Measurements from ENCODE around the gene LMLN.

Gene LMLN

GRCh38 chr3:198018416-198018815 is 58.4 kb downstream of the LMLN start:
- TF ChIP-seq, protein P1, sequence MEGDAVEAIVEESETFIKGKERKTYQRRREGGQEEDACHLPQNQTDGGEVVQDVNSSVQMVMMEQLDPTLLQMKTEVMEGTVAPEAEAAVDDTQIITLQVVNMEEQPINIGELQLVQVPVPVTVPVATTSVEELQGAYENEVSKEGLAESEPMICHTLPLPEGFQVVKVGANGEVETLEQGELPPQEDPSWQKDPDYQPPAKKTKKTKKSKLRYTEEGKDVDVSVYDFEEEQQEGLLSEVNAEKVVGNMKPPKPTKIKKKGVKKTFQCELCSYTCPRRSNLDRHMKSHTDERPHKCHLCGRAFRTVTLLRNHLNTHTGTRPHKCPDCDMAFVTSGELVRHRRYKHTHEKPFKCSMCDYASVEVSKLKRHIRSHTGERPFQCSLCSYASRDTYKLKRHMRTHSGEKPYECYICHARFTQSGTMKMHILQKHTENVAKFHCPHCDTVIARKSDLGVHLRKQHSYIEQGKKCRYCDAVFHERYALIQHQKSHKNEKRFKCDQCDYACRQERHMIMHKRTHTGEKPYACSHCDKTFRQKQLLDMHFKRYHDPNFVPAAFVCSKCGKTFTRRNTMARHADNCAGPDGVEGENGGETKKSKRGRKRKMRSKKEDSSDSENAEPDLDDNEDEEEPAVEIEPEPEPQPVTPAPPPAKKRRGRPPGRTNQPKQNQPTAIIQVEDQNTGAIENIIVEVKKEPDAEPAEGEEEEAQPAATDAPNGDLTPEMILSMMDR (conservative IDR thresholded peaks at IDR 0.05; ENCODE audit: low read depth, low read length): no peak
- DNase-seq (ENCODE audit: low read depth): no peak
- no peak overlapping the region for H3K4me3 ChIP-seq (ENCODE audit: low read depth, low read length)

- H3K4me3 ChIP-seq (ENCODE audit: low read depth, low read length): no peak overlapping the region
- TF ChIP-seq, protein P1 (conservative IDR thresholded peaks at IDR 0.05; ENCODE audit: low read depth, low read length): no peak
- no peak for DNase-seq (ENCODE audit: low read depth)
Measured at GRCh38 chr3:198019115-198019514, 59.1 kb downstream of the LMLN start.

- DNase-seq (ENCODE audit: low read depth): no peak
- H3K4me3 ChIP-seq (ENCODE audit: low read depth, low read length): no peak overlapping the region
- TF ChIP-seq, protein P1 (conservative IDR thresholded peaks at IDR 0.05; ENCODE audit: low read depth, low read length): no peak
Measured at GRCh38 chr3:198021320-198021719, 61.3 kb downstream of the LMLN start.

- TF ChIP-seq, protein P1 (conservative IDR thresholded peaks at IDR 0.05; ENCODE audit: low read depth, low read length): no peak
- H3K4me3 ChIP-seq (ENCODE audit: low read depth, low read length): no peak overlapping the region
Measured at GRCh38 chr3:198022604-198023003, 62.6 kb downstream of the LMLN start.

GRCh38 chr3:198025644-198026043 is 65.6 kb downstream of the LMLN start:
- DNase-seq (ENCODE audit: low read depth): no peak
- TF ChIP-seq, protein P1 (conservative IDR thresholded peaks at IDR 0.05; ENCODE audit: low read depth, low read length): no peak
- H3K4me3 ChIP-seq (ENCODE audit: low read depth, low read length): no peak overlapping the region

More at GRCh38 chr3:198022604-198023003, 62.6 kb downstream of the LMLN start:
- DNase-seq (ENCODE audit: low read depth): no peak

DNA sequence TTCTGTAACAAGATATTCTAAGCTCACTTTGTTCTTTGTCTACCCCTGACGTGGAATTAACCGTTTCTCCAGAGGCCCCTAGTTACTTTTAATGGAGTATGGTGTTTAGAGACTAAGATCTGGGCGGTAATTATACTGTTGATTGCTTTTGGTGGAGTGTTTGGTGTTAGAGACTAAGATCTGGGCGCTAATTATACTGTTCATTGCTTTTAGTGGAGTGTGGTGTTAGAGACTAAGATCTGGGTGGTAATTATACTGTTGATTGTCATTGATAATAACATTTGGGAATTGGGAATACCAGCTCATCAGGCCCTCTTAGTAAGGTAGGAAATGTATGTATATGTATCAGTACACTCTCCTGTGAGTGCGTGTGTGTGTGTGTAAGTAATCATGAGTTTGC is 66.6 kb downstream of the LMLN start:
- no peak overlapping the region for H3K4me3 ChIP-seq (ENCODE audit: low read depth, low read length)
- no peak for DNase-seq (ENCODE audit: low read depth)
- TF ChIP-seq, protein P1 (conservative IDR thresholded peaks at IDR 0.05; ENCODE audit: low read depth, low read length): no peak

- TF ChIP-seq, protein P1 (conservative IDR thresholded peaks at IDR 0.05; ENCODE audit: low read depth, low read length): no peak
- no peak for DNase-seq (ENCODE audit: low read depth)
- no peak overlapping the region for H3K4me3 ChIP-seq (ENCODE audit: low read depth, low read length)
Measured at GRCh38 chr3:198027045-198027798, 67.2 kb downstream of the LMLN start.
